NCI-H526 (cell line): ENCODE measurements around the gene PLIN4.
A peak's percentile ranks its signal among the peaks of the same experiment; 100 is the strongest.
"Not testable (repeated sequence)": the region's sequence is repeated elsewhere in the genome, so short reads cannot be mapped to it uniquely, and the experiment has no call there.

Source experiments
- DNase-seq, 2 experiments: peaks; one replicate each; lab custom pipeline; 2025; lab: John Stamatoyannopoulos, UW

Gene PLIN4

GRCh38 chr19:4527377-4527776 is 9.1 kb upstream of the PLIN4 start:
- DNase-seq: not testable (repeated sequence)

- DNase-seq: no peak
Observed at GRCh38 chr19:4525563-4526002, 7.3 kb upstream of the PLIN4 start.

GRCh38 chr19:4524808-4525562 is 6.7 kb upstream of the PLIN4 start:
- peak in 1 of 2 experiments; percentile 25 for DNase-seq

- DNase-seq: peak in 1 of 2 experiments; percentile 24
Observed at GRCh38 chr19:4523306-4524110, 5.2 kb upstream of the PLIN4 start.

GRCh38 chr19:4522291-4523002 is 4.2 kb upstream of the PLIN4 start:
- DNase-seq: no peak

- no peak for DNase-seq
Observed at GRCh38 chr19:4521888-4522242, 3.6 kb upstream of the PLIN4 start.

- DNase-seq: no peak
Observed at GRCh38 chr19:4521170-4521887, 3.0 kb upstream of the PLIN4 start.

- DNase-seq: no peak
Observed at GRCh38 chr19:4519521-4520277, 1.4 kb upstream of the PLIN4 start.

GRCh38 chr19:4519172-4519496 is 848 bp upstream of the PLIN4 start:
- DNase-seq: no peak

GRCh38 chr19:4517451-4518057 is 732 bp downstream of the PLIN4 start:
- no peak for DNase-seq

- no peak for DNase-seq
Observed at GRCh38 chr19:4516939-4517300, 1.4 kb downstream of the PLIN4 start.

- no peak for DNase-seq
Observed at GRCh38 chr19:4516199-4516938, 1.9 kb downstream of the PLIN4 start.

- DNase-seq: no peak
Observed at GRCh38 chr19:4515732-4516131, 2.6 kb downstream of the PLIN4 start.

- no peak for DNase-seq
Observed at GRCh38 chr19:4513248-4513647, 5.0 kb downstream of the PLIN4 start.

- DNase-seq: no peak
Observed at GRCh38 chr19:4512070-4512469, 6.2 kb downstream of the PLIN4 start.

GRCh38 chr19:4511300-4512054 is 6.8 kb downstream of the PLIN4 start:
- no peak for DNase-seq

- no peak for DNase-seq
Observed at GRCh38 chr19:4510435-4511255, 7.6 kb downstream of the PLIN4 start.

GRCh38 chr19:4508698-4509097 is 9.6 kb downstream of the PLIN4 start:
- DNase-seq: no peak

GRCh38 chr19:4507804-4508203 is 10.5 kb downstream of the PLIN4 start:
- DNase-seq: no peak
